CD4-positive, alpha-beta T cell treated with Interferon gamma for 1 hour (primary cell): ENCODE measurements around the gene SHISAL2B.
"Not testable (repeated sequence)": the region's sequence is repeated elsewhere in the genome, so short reads cannot be mapped to it uniquely, and the experiment has no call there.

Source experiments
- DNase-seq: peaks from one replicate; pipeline ENCODE4 v3.0.0-alpha.2; 2020

The SHISAL2B gene

DNA sequence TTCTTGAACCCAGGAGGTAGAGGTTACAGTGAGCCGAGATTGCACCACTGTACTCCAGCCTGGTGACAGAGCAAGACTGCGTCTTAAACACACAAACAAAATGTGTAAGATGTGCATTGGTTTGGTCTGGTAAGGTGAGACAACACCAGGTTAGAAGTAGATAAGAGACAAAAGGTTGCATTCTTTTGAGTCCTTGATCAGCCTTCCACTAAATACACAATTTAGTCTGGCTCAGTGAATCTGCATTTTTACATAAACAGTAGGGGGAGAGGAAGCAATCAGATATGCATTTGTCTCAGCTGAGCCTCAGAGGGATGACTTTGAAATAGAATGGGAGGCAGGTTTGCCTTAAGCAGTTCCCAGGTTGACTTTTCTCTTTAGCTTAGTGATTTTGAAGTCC, 15.8 kb downstream of the SHISAL2B start:
- not testable (repeated sequence) for DNase-seq

DNA sequence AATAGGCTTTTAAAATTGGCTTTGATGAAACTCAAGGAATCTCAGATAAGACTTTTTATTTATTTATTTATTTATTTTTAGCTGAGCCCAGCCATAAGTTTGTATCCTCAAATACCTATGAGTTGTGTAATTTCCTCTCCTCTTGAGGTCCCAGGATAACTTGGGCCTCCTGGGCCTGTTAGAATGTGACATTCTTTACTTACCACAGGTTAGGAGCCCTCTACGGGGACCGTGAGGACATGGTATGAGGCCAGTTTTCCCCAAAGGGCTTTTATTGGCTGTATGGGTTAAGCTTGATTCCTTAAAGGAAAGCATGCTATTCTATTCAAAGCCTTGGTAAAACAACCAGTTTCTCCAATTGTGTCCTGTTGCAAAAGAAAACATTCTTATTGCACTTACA, 16.9 kb downstream of the SHISAL2B start:
- no peak for DNase-seq

- DNase-seq = not testable (repeated sequence)
These were observed 24.2 kb downstream of the SHISAL2B start for GRCh38 chr5:64714495-64714894.

DNA sequence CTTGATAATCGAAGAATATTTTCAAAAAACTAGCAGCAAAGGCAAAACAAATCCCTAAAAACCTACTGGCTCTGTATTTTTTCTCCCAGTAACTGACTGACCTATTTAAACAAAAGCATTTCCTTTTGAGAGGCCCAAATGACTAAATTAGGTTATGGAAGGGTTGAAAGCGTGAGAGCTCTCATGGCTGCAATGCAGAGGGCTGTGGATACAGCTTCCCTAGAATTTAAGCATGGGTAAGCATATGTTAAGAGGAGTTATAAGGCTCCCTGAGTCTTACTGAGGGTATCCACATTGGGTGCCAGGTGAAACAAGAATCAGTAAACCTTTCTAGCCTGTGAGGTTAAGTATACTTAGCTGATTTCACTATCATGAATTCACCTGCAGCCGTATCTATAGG, 32.3 kb downstream of the SHISAL2B start:
- no peak for DNase-seq

- DNase-seq = no peak
These were observed 36.8 kb downstream of the SHISAL2B start for GRCh38 chr5:64727150-64727549.

- DNase-seq = no peak
These were observed 52.1 kb downstream of the SHISAL2B start for GRCh38 chr5:64742411-64742810.

- DNase-seq = no peak
These were observed 52.5 kb downstream of the SHISAL2B start for GRCh38 chr5:64742821-64743220.

DNA sequence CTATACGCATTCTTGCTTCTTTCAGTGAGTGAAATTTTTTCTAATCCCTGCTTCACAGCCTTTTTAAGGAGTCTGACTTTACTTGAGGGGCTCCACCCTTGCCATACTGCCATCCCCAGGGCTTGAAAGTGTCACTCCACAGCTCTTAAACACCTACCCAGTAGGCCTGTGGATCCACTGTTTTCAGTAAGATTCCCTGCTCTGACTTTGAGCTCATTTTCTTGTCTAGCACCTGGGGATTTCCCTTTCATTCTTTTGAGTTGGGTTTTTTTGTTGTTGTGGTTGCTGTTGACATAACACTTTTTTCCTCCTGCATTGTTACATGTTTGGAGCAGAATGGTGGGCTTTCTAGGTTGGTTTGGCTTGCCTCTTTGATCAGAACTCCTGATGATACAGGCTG, 54.6 kb downstream of the SHISAL2B start:
- no peak for DNase-seq

- DNase-seq = no peak
These were observed 56.1 kb downstream of the SHISAL2B start for GRCh38 chr5:64746446-64746845.

- DNase-seq = no peak
These were observed 59.1 kb downstream of the SHISAL2B start for GRCh38 chr5:64749385-64749784.

DNA sequence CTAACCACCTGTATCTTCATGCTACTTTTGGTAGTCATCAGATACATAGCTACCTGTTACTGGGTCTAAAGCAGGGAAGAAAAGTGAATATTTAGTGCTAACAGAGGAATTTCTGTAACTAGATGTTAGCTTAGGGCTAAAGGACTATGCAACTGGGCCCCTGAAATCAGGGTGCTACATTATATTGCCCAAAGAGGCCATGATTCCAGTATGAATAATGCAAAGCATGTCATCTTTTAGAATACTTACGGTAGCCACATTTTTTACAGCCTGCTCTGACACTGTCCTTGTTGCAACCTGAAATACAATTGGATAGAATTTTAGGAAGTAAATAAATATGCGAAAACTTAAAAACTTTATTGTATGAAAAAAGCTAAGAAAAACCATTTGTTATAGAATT, 63.8 kb downstream of the SHISAL2B start:
- DNase-seq = no peak

- no peak for DNase-seq
These were observed 68.6 kb downstream of the SHISAL2B start for GRCh38 chr5:64758901-64759300.

DNA sequence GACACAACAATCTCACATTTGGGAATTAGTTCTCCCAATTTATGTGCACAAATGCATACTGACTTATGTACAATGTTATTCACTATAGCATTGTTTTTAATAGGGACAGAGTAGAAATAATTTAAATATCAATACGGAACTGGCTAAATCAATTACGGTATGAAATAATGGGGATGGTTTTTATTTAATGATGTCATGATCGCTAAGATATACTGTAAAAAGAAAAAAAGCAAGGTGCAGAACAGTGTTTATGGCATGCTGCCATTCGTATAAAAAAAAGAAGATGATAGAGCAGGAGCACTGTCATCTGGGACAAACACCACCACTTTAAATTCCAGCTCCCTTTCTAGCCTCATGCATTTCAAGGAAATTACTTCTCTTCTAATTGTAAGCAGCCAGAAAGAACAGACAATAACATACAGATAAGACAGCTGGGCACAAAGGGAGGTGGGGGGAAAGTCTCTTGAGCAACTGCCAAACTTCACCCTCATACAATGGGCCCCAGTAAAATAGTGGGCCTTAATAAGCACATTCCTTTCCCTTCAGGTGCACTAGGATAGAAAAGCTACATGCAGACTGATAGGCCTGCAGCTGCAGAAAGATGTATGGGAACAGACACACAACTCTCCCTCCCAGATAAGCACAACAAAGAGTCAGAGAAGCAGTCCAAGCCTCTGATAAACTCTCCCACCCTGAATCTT, 69.8 kb downstream of the SHISAL2B start:
- DNase-seq = no peak

DNA sequence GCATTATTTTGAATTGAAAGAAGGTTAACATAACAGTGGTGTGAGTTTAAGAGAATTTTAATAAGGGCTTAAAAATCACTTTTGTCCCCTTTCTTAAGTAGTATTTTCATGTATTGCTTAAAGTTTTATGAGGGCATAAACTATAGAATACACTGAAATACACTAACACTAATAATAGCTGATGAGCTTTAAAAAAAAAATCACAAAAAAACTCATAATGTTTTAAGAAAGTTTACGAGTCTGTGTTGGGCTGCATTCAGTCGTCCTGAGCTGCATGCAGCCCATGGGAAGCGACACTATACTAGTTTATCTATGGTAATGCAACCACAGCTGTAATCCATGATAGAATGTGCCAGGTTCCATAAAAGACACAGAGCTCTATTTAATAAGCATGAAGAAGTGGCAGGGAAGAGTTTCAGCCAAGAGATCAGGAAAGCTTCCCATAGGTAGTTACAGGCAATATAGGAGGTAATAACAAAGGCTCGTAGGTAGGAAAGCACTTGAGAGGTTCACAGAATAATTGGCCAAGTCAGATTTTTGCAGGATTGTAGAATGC, 73.7 kb downstream of the SHISAL2B start:
- no peak for DNase-seq

GRCh38 chr5:64765804-64766504, 75.7 kb downstream of the SHISAL2B start:
- no peak for DNase-seq

DNA sequence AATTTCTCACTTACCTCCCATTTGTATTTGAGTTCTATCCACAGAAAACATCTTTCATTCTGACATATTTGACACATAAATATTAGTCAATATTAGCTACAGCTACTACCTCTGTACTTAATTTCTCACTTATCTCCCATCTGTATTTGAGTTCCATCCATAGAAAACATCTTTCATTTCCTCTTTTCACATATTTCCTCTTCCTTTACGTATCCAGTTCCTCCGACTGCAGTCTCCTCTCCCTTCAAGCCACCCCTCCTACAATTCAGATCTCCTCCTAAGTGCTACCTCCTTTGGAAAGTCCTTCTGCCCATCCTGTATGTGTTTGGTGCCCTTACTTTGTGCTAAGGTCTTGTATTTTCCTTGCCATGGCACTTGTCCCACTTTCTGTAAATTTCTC, 76.6 kb downstream of the SHISAL2B start:
- no peak for DNase-seq
